ENCODE measurements around the gene OR52E4. TPM values are rescaled to one million over a fixed set of nuclear protein-coding genes. Genes with fewer than 3 reads are reported as not detected.

OR52E4 gene
- total and polyA plus RNA-seq, 2 experiments from 2014 or later = not detected

DNA sequence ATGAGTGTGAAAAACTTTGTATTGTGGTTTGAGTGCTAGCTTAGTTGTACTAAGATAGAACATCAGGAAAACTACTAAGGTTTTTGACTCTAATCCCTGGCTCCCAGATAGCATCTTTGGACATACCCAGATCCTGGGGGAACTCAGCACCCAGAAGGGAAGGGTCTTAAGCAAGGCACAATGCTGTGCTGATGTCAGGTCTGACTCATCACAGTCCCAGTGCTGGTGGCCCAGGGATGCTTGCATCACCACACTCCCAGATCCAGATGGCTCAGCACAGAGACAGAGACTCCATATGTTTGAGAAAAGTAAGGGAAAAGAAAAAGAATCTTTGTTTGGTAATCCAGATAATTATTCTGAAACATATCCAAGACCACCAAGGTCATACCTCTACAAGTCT is 43.4 kb downstream of the OR52E4 start (continued):
- TF ChIP-seq, protein P1, sequence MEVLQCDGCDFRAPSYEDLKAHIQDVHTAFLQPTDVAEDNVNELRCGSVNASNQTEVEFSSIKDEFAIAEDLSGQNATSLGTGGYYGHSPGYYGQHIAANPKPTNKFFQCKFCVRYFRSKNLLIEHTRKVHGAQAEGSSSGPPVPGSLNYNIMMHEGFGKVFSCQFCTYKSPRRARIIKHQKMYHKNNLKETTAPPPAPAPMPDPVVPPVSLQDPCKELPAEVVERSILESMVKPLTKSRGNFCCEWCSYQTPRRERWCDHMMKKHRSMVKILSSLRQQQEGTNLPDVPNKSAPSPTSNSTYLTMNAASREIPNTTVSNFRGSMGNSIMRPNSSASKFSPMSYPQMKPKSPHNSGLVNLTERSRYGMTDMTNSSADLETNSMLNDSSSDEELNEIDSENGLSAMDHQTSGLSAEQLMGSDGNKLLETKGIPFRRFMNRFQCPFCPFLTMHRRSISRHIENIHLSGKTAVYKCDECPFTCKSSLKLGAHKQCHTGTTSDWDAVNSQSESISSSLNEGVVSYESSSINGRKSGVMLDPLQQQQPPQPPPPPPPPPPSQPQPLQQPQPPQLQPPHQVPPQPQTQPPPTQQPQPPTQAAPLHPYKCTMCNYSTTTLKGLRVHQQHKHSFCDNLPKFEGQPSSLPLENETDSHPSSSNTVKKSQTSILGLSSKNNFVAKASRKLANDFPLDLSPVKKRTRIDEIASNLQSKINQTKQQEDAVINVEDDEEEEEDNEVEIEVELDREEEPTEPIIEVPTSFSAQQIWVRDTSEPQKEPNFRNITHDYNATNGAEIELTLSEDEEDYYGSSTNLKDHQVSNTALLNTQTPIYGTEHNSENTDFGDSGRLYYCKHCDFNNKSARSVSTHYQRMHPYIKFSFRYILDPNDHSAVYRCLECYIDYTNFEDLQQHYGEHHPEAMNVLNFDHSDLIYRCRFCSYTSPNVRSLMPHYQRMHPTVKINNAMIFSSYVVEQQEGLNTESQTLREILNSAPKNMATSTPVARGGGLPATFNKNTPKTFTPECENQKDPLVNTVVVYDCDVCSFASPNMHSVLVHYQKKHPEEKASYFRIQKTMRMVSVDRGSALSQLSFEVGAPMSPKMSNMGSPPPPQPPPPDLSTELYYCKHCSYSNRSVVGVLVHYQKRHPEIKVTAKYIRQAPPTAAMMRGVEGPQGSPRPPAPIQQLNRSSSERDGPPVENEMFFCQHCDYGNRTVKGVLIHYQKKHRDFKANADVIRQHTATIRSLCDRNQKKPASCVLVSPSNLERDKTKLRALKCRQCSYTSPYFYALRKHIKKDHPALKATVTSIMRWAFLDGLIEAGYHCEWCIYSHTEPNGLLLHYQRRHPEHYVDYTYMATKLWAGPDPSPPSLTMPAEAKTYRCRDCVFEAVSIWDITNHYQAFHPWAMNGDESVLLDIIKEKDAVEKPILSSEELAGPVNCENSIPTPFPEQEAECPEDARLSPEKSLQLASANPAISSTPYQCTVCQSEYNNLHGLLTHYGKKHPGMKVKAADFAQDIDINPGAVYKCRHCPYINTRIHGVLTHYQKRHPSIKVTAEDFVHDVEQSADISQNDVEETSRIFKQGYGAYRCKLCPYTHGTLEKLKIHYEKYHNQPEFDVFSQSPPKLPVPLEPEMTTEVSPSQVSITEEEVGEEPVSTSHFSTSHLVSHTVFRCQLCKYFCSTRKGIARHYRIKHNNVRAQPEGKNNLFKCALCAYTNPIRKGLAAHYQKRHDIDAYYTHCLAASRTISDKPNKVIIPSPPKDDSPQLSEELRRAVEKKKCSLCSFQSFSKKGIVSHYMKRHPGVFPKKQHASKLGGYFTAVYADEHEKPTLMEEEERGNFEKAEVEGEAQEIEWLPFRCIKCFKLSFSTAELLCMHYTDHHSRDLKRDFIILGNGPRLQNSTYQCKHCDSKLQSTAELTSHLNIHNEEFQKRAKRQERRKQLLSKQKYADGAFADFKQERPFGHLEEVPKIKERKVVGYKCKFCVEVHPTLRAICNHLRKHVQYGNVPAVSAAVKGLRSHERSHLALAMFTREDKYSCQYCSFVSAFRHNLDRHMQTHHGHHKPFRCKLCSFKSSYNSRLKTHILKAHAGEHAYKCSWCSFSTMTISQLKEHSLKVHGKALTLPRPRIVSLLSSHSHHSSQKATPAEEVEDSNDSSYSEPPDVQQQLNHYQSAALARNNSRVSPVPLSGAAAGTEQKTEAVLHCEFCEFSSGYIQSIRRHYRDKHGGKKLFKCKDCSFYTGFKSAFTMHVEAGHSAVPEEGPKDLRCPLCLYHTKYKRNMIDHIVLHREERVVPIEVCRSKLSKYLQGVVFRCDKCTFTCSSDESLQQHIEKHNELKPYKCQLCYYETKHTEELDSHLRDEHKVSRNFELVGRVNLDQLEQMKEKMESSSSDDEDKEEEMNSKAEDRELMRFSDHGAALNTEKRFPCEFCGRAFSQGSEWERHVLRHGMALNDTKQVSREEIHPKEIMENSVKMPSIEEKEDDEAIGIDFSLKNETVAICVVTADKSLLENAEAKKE (CRISPR knock-in tag; IDR thresholded peaks at IDR 0.05) = no peak

DNA sequence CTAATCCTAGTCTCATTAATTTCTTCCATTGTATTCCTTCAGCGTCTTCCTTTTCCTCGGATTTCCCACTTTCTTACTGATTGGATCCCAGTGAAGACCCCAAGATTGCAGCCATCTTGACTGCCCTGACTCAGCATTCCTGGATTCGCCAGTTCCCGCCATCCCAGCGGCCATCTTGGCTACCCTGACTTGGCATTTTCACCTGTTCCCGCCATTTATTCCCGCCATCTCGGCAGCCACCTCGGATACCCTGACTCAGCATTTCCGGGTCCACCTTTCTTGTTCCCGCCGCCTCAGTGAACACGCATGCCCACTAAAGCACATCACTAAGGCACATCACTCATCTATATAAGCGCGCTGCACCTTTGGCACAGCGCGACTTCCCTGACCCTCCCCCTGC is 47.8 kb downstream of the OR52E4 start:
- H3K27ac Mint-ChIP-seq = peak overlapping the region; percentile 94
- no peaks in the 10 kb centered on the region for H3K36me3 ChIP-seq (ENCODE audit: insufficient read depth)
- no peak overlapping the region for H3K4me2 ChIP-seq
- no peaks in the 10 kb centered on the region for H3K4me1 ChIP-seq (ENCODE audit: insufficient read depth)
- H3K79me2 ChIP-seq (replicated peaks; ENCODE audit: insufficient read depth) = no peaks in the 10 kb centered on the region
- DNase-seq (ENCODE audit: low spot score) (peak; percentile 34), ATAC-seq (no peak)
- no peak overlapping the region for H3K4me3 Mint-ChIP-seq
- no peak overlapping the region for H3K27ac ChIP-seq (ENCODE audit: low read depth)
- H3K27me3 ChIP-seq (ENCODE audit: insufficient read depth) = no peaks in the 10 kb centered on the region
- no peaks in the 10 kb centered on the region for H3F3A ChIP-seq (replicated peaks; ENCODE audit: low read depth)
- TF ChIP-seq ZNF331 (CRISPR knock-in tag; IDR thresholded peaks at IDR 0.05; ENCODE audit: low read depth) (no peak), ZNF114 (CRISPR knock-in tag; IDR thresholded peaks at IDR 0.05) (no peak), NANOG (IDR thresholded peaks at IDR 0.05; ENCODE audit: borderline replicate concordance) (no peak), POLR2AphosphoS5 (IDR thresholded peaks at IDR 0.05; ENCODE audit: low read depth) (no peak), EZH2phosphoT487 (IDR thresholded peaks at IDR 0.05; ENCODE audit: unreplicated experiment) (no peak), EZH2 (IDR thresholded peaks at IDR 0.05; ENCODE audit: low read depth, unreplicated experiment) (no peak), STAT1 (IDR thresholded peaks at IDR 0.05; ENCODE audit: unreplicated experiment) (no peak)
- TF ChIP-seq, protein P1 (CRISPR knock-in tag; IDR thresholded peaks at IDR 0.05) = no peak
- TF ChIP-seq, protein P2, sequence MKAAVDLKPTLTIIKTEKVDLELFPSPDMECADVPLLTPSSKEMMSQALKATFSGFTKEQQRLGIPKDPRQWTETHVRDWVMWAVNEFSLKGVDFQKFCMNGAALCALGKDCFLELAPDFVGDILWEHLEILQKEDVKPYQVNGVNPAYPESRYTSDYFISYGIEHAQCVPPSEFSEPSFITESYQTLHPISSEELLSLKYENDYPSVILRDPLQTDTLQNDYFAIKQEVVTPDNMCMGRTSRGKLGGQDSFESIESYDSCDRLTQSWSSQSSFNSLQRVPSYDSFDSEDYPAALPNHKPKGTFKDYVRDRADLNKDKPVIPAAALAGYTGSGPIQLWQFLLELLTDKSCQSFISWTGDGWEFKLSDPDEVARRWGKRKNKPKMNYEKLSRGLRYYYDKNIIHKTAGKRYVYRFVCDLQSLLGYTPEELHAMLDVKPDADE (IDR thresholded peaks at IDR 0.05) = no peak
- peaks cover 52% of the 10 kb centered on the region for H3K9me3 Mint-ChIP-seq
- H3K36me3 Mint-ChIP-seq (ENCODE audit: low read depth) = peaks cover 24% of the 10 kb centered on the region
- 0 out of 2 replicates have a peak overlapping the region, but pooled peaks have one; percentile 38 for H2AFZ ChIP-seq
- no peaks in the 10 kb centered on the region for H3K4me1 Mint-ChIP-seq
- H4K20me1 ChIP-seq (replicated peaks; ENCODE audit: insufficient read depth) = no peaks in the 10 kb centered on the region
- H3K9me2 ChIP-seq (ENCODE audit: insufficient read depth) = peaks cover 4% of the 10 kb centered on the region
- no peak overlapping the region for H3K4me3 ChIP-seq
- peaks cover 11% of the 10 kb centered on the region for H3K27me3 Mint-ChIP-seq (ENCODE audit: insufficient read depth, low read depth, poor library complexity)
